Skeletal muscle cell (primary cell): Measurements from ENCODE around the gene BCL2A1.
A peak's percentile ranks its signal among the peaks of the same experiment; 100 is the strongest.
"Not testable (repeated sequence)": the region's sequence is repeated elsewhere in the genome, so short reads cannot be mapped to it uniquely, and the experiment has no call there.

Experiments used
- DNase-seq: peaks from one replicate; pipeline ENCODE4 v3.0.0-alpha.2; 2010; ENCODE audit warnings: low read depth
- H3K4me3 ChIP-seq: 2 replicates; pipeline ENCODE4 v1.5.1; 2011; ENCODE audit warnings: low read depth, mild to moderate bottlenecking, control low read depth, low read length, moderate library complexity

The BCL2A1 gene

GRCh38 chr15:79933231-79933630, 37.8 kb downstream of the BCL2A1 start:
- no peak overlapping the region for H3K4me3 ChIP-seq
- no peak for DNase-seq

DNA sequence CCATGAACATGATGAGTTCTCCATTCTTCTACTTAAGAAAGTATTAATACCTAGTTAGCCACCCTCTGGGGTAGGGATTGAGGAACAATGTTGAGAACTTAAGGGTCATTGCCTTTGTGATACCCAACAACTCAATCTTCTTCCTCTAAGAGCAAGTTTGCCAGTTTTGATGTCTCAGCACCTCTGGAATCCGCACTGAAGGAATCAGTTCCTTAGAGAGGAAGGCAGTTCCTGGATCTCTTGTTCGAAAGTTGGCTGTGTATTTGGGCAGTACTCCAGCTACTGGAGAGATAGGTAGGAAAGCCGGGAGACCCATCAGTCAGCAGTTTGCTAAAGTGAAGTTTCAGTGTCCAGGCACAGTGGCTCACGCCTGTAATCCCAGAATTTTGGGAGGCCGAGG, 38.5 kb downstream of the BCL2A1 start:
- no peak for DNase-seq
- H3K4me3 ChIP-seq: no peak overlapping the region

DNA sequence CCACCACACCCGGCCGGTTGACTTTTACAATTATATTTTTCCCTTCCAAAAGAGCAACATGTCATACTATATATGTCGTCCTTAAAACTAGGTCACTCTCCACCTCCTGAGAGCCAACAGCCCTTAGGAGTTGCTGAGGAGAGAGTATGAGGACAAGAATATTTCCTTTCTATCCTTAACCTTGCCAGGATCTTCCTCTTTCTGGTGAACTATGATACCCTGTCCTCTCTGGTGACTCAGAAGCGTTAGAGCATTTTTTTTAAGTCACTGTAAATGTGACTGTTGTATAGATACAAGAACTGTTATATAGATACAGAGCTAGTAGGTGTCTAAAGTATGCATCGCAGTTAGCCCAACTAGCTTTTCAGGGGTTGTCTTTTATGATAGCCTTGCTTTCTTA, 40.5 kb downstream of the BCL2A1 start:
- no peak overlapping the region for H3K4me3 ChIP-seq
- DNase-seq: no peak

- no peak for DNase-seq
- H3K4me3 ChIP-seq: no peak overlapping the region
Measured at GRCh38 chr15:79929412-79929811, 41.6 kb downstream of the BCL2A1 start.

- H3K4me3 ChIP-seq, DNase-seq: not testable (repeated sequence)
Measured at GRCh38 chr15:79926116-79926515, 44.9 kb downstream of the BCL2A1 start.

GRCh38 chr15:79924379-79924778, 46.6 kb downstream of the BCL2A1 start:
- DNase-seq: no peak
- peak overlapping the region; percentile 89 for H3K4me3 ChIP-seq

GRCh38 chr15:79923515-79924169, 47.4 kb downstream of the BCL2A1 start:
- peak overlapping the region; percentile 89 for H3K4me3 ChIP-seq
- DNase-seq: peak; percentile 76

DNA sequence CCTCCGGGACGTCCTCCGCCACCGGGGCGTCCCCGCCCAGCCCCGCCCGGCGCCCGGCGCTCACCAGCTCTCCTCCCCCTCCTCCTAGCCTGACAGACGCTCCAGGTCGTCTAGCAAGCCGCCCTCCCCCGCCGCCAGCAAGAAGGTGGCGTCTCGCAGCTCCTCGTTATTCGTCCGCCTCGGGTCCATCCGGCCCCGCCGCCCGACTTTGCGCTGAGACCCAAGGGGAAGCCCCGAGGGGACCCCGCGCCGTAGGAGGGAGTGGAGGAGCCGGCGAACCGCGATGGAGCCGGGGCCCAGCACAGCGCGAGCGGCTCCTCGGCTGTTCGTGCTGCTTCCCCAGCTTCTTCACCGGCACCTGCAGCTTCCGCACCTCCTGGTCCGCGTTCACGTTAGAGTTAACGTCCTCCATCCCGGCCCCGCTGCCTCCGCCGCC, 47.9 kb downstream of the BCL2A1 start:
- peak overlapping the region; percentile 89 for H3K4me3 ChIP-seq
- DNase-seq: no peak

DNA sequence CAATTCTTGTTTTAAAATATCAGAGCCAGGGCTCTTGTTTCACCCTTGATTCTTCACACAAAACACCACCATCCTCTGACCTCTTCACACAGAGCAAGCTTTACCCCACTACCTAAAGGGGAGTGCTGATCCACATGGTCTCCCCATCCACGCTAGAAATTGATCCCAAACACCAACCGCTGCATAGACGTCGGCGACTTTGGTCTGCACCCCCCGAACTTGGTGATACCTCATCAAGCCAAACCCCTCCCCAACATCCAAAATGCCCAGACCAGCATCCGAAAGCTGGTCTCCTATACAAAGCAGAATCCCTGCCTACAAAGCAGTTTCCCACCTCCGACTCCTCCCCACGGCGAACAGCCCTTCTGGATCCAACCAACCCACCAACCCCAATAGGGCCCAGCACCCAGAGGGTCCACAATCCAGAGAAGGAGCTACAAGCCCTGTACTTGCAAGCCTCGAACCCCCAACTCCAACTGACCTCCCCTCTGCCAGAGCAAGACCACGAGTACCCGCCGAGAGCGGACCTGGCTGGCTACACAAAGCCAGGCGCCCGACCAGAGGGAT, 48.4 kb downstream of the BCL2A1 start:
- DNase-seq: no peak
- H3K4me3 ChIP-seq: peak overlapping the region; percentile 89

- H3K4me3 ChIP-seq: no peak overlapping the region
- no peak for DNase-seq
Measured at GRCh38 chr15:79919749-79920511, 51.1 kb downstream of the BCL2A1 start.

- H3K4me3 ChIP-seq: no peak overlapping the region
- DNase-seq: no peak
Measured at GRCh38 chr15:79919090-79919748, 51.8 kb downstream of the BCL2A1 start.

DNA sequence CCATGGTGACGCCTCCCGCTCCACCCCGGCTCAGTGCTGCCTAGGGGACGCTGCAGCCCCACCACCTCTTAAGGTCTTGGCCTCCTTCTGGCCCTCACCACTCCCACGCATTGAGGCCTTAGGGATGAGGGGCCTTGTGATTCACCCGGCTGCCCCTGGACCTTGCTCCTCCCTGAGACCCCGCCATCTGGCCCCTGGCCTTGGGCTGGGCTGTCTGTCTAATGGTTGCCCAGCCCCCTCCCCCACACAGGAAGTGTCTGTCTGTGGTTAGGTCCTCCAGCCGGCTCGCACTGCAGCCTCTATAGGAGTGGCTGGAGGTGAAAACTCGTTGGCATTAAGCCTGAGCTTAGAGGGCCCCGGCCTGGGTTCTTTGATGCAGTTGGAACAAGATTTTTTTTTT, 52.7 kb downstream of the BCL2A1 start:
- DNase-seq: no peak
- H3K4me3 ChIP-seq: no peak overlapping the region

GRCh38 chr15:79916502-79917132, 54.4 kb downstream of the BCL2A1 start:
- H3K4me3 ChIP-seq: no peak overlapping the region
- no peak for DNase-seq

DNA sequence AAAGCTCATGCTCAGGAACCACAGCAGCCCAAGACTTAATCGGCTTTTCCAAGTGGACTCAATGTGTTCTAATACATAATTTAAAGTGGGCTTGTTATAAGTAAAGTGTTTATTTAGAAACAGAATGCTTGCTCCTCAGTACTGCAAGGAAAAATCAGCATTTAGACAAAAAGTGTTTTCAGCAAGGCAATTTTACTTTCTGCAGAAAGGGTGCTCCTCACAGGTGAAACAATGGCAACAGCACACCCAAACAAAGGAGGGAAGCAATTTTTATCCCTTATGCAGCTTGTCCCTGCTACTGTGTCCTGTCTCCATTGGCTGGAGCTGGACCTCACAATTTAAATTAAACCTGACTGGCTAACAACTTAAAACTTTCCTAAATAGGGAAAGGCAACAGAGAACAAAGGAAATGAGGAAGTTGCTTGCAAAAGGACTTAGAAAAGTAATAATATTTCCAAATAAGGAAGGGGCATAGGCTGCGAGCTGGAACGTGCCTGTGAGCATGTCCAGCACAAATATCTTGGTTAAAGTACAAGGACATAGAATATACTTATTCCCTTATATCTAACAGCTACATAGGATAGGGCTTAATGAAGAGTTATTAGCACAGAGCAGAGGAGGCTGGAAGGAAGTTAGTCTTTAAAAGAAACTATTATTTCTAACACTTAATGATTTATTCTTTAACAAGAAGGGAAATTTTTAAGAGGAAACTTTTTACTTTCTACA, 55.1 kb downstream of the BCL2A1 start:
- DNase-seq, H3K4me3 ChIP-seq: not testable (repeated sequence)

GRCh38 chr15:79914728-79915127, 56.3 kb downstream of the BCL2A1 start:
- no peak overlapping the region for H3K4me3 ChIP-seq
- DNase-seq: no peak
